Brain microvascular endothelial cell (primary cell): ENCODE data around the gene EHD2.
A peak's percentile ranks its signal among the peaks of the same experiment; 100 is the strongest.
"Not testable (repeated sequence)": the region's sequence is repeated elsewhere in the genome, so short reads cannot be mapped to it uniquely, and the experiment has no call there.

ENCODE experiments used
- DNase-seq: peaks from one replicate; pipeline ENCODE4 v3.0.0-alpha.2; 2020
- H3K27ac ChIP-seq: fragments of 250-450 bp; sonication (Bioruptor Pico); 2 replicates; pipeline ENCODE4 v1.5.1; 2020; ENCODE audit warnings: mild to moderate bottlenecking, moderate library complexity
- H3K27me3 ChIP-seq: fragments of 250-450 bp; sonication (Bioruptor Pico); replicated peaks from 2 replicates; pipeline ENCODE4 v1.5.1; 2020; ENCODE audit warnings: mild to moderate bottlenecking
- H3K36me3 ChIP-seq: fragments of 250-450 bp; sonication (Bioruptor Pico); replicated peaks from 2 replicates; pipeline ENCODE4 v1.5.1; 2020; ENCODE audit warnings: mild to moderate bottlenecking
- H3K4me3 ChIP-seq: 2 replicates; pipeline ENCODE4 v1.5.1; 2011; ENCODE audit warnings: low read depth, mild to moderate bottlenecking, control low read depth, low read length, moderate library complexity
- CTCF ChIP-seq: IDR thresholded peaks from 2 replicates; pipeline ENCODE4 v1.5.1; 2011; ENCODE audit warnings: low read depth, mild to moderate bottlenecking, moderate library complexity, low read length, control low read depth, inconsistent platforms; ENCODE audit errors: missing control alignments
- in situ Hi-C: cut with HindIII; loops from 2 replicates; pipeline ENCODE4 v1.10.0; 2017; ENCODE audit warnings: low sequenced_read_pairs, low pct_ligation_motif_present

EHD2 gene

GRCh38 chr19:47725759-47726401 is 12.7 kb downstream of the EHD2 start:
- in situ Hi-C loops: no loop called here
- Histone ChIP-seq H3K36me3 (peaks cover 54% of the 10 kb centered on the region), H3K27me3 (no peaks in the 10 kb centered on the region), H3K4me3 (no peak overlapping the region), H3K27ac (peak overlapping the region; percentile 25)
- DNase-seq: no peak
- no peak for TF ChIP-seq CTCF

- Histone ChIP-seq H3K36me3 (peaks cover 53% of the 10 kb centered on the region), H3K27me3 (no peaks in the 10 kb centered on the region), H3K27ac (peak overlapping the region; percentile 25), H3K4me3 (no peak overlapping the region)
- DNase-seq: no peak
- TF ChIP-seq CTCF: no peak
- in situ Hi-C loops: no loop called here
Measured at GRCh38 chr19:47726467-47726866, 13.2 kb downstream of the EHD2 start.

GRCh38 chr19:47728295-47728694 is 15.1 kb downstream of the EHD2 start:
- H3K27me3 ChIP-seq, DNase-seq, H3K27ac ChIP-seq, H3K4me3 ChIP-seq, in situ Hi-C loops: not testable (repeated sequence)
- H3K36me3 ChIP-seq: peaks cover 58% of the 10 kb centered on the region

GRCh38 chr19:47729468-47729798 is 16.2 kb downstream of the EHD2 start:
- Histone ChIP-seq H3K27me3 (no peaks in the 10 kb centered on the region), H3K36me3 (peaks cover 62% of the 10 kb centered on the region), H3K4me3 (no peak overlapping the region), H3K27ac (peak overlapping the region; percentile 22)
- no peak for DNase-seq
- in situ Hi-C loops: no loop called here
- TF ChIP-seq CTCF: no peak

GRCh38 chr19:47729799-47730520 is 16.7 kb downstream of the EHD2 start:
- in situ Hi-C loops: no loop called here
- Histone ChIP-seq H3K27ac (peak overlapping the region; percentile 22), H3K36me3 (peaks cover 61% of the 10 kb centered on the region), H3K4me3 (no peak overlapping the region), H3K27me3 (no peaks in the 10 kb centered on the region)
- no peak for DNase-seq
- no peak for TF ChIP-seq CTCF

GRCh38 chr19:47730521-47730889 is 17.3 kb downstream of the EHD2 start:
- TF ChIP-seq CTCF: no peak
- Histone ChIP-seq H3K4me3 (no peak overlapping the region), H3K36me3 (peaks cover 64% of the 10 kb centered on the region), H3K27ac (no peak overlapping the region), H3K27me3 (no peaks in the 10 kb centered on the region)
- in situ Hi-C loops: no loop called here
- DNase-seq: no peak
